Measurements from ENCODE around the gene HPX. TPM values are rescaled to one million over a fixed set of nuclear protein-coding genes. Genes with fewer than 3 reads are reported as not detected.
"Not testable (repeated sequence)": the region's sequence is repeated elsewhere in the genome, so short reads cannot be mapped to it uniquely, and the experiment has no call there.

The HPX gene
- total RNA-seq, 1 donor from 2014 or later: 0.51 TPM

GRCh38 chr11:6395470-6396060 lies 45.2 kb downstream of the HPX start:
- intact Hi-C loops (cut with micrococcal nuclease): no loop called here

GRCh38 chr11:6393989-6394670 lies 46.7 kb downstream of the HPX start:
- intact Hi-C loops (cut with micrococcal nuclease): no loop called here

GRCh38 chr11:6392251-6392650 lies 48.5 kb downstream of the HPX start:
- intact Hi-C loops (cut with micrococcal nuclease): not testable (repeated sequence)

- intact Hi-C loops (cut with micrococcal nuclease): no loop called here
Observed at GRCh38 chr11:6391537-6392134, 49.2 kb downstream of the HPX start.

- intact Hi-C loops (cut with micrococcal nuclease): loop anchor here (1.0 kb wide), 14 partner anchors 11 to 707 kb away; partner anchors contain the start of genes APBB1, ARFIP2, CAVIN3 and FHIP1B
Observed at GRCh38 chr11:6390718-6391469, 49.9 kb downstream of the HPX start.

GRCh38 chr11:6389905-6390717 lies 50.7 kb downstream of the HPX start, which contains the start of gene SMPD1:
Gene SMPD1 (plus strand): TSS chr11:6390474. CDS start chr11:6390599, 125 bp downstream.
- intact Hi-C loops (cut with micrococcal nuclease): loop anchor here (1.0 kb wide), 15 partner anchors 11 to 706 kb away; partner anchors contain the start of genes APBB1, ARFIP2, CAVIN3 and FHIP1B

- intact Hi-C loops (cut with micrococcal nuclease): loop anchor here (1.0 kb wide), 1 partner anchor 357 kb away; no protein-coding TSS in a partner anchor
Observed at GRCh38 chr11:6388748-6389147, 52.0 kb downstream of the HPX start.

GRCh38 chr11:6387811-6388599 lies 52.8 kb downstream of the HPX start:
- intact Hi-C loops (cut with micrococcal nuclease): no loop called here

GRCh38 chr11:6385046-6385777 lies 55.6 kb downstream of the HPX start:
- intact Hi-C loops (cut with micrococcal nuclease): no loop called here

Other genes starting within 250 kb of the HPX start
- gene OR52W1, start 241.8 kb downstream of the HPX start, total RNA-seq: not detected in 2 replicates
- not detected in 2 replicates for gene C11orf42, start 235.4 kb downstream of the HPX start, total RNA-seq
- gene FHIP1B, start 206.4 kb downstream of the HPX start, total RNA-seq: 24.9 and 26.1 TPM in 2 replicates
- gene CNGA4, start 201.9 kb downstream of the HPX start, total RNA-seq: 0.15 TPM in 1 of 2 replicates, not detected in the other
- gene CCKBR, start 181.1 kb downstream of the HPX start, total RNA-seq: not detected in 2 replicates
- 3.3 and 5.9 TPM in 2 replicates for gene CAVIN3, start 120.5 kb downstream of the HPX start, total RNA-seq
- 50.9 and 52.6 TPM in 2 replicates for gene SMPD1, start 50.5 kb downstream of the HPX start, total RNA-seq
- 45.5 and 46.9 TPM in 2 replicates for gene APBB1, start 21.9 kb downstream of the HPX start, total RNA-seq
- gene TRIM3, start 33.0 kb upstream of the HPX start, total RNA-seq: 4.6 and 5.5 TPM in 2 replicates
- 44.7 and 49.3 TPM in 2 replicates for gene ARFIP2, start 40.3 kb upstream of the HPX start, total RNA-seq
- 29.4 and 30.9 TPM in 2 replicates for gene TIMM10B, start 40.5 kb upstream of the HPX start, total RNA-seq
- gene DNHD1, start 56.3 kb upstream of the HPX start, total RNA-seq: 23.2 and 26.1 TPM in 2 replicates
- gene RRP8, start 162.6 kb upstream of the HPX start, total RNA-seq: 27.3 and 28.2 TPM in 2 replicates
- 136 and 144 TPM in 2 replicates for gene ILK, start 162.8 kb upstream of the HPX start, total RNA-seq
- gene TAF10, start 171.2 kb upstream of the HPX start, total RNA-seq: 132 and 150 TPM in 2 replicates
- gene TPP1, start 178.4 kb upstream of the HPX start, total RNA-seq: 94.4 and 95.9 TPM in 2 replicates
- 0.32 and 0.37 TPM in 2 replicates for gene DCHS1, start 214.8 kb upstream of the HPX start, total RNA-seq
- 51.0 and 62.6 TPM in 2 replicates for gene MRPL17, start 242.4 kb upstream of the HPX start, total RNA-seq

All from T-helper 1 cell treated with Interleukin-12 subunit alpha and Interleukin-12 subunit beta and Interleukin-4 antibody, amounts not matched to agents 30 ng/mL and 1 ng/mL, for 36 hours (primary cell).